Esophagus muscularis mucosa (tissue), 3 donors: ENCODE measurements around the gene HOXD8.

Source experiments
- CTCF ChIP-seq, 3 experiments: fragments of 200-600 bp in 2 of 3; fragments of 450-650 bp in 1 of 3; sonication (generic) in 2 of 3; IDR thresholded peaks; one replicate each; pipeline ENCODE4 v1.5.1; 2017 to 2019; ENCODE audit warnings: antibody characterized with exemption in 3 of 3, mild to moderate bottlenecking in 2 of 3, moderate library complexity in 1 of 3
- POLR2A ChIP-seq: fragments of 450-650 bp; IDR thresholded peaks from one replicate; pipeline ENCODE4 v1.6.1; 2017; ENCODE audit warnings: antibody characterized with exemption, moderate library complexity, mild to moderate bottlenecking, low read depth
- POLR2AphosphoS5 ChIP-seq, 2 donors: sonication (generic); formaldehyde crosslinking; IDR thresholded peaks; one replicate each; pipeline ENCODE4 v1.6.1; 2017; ENCODE audit warnings: antibody characterized with exemption in 2 of 2

DNA sequence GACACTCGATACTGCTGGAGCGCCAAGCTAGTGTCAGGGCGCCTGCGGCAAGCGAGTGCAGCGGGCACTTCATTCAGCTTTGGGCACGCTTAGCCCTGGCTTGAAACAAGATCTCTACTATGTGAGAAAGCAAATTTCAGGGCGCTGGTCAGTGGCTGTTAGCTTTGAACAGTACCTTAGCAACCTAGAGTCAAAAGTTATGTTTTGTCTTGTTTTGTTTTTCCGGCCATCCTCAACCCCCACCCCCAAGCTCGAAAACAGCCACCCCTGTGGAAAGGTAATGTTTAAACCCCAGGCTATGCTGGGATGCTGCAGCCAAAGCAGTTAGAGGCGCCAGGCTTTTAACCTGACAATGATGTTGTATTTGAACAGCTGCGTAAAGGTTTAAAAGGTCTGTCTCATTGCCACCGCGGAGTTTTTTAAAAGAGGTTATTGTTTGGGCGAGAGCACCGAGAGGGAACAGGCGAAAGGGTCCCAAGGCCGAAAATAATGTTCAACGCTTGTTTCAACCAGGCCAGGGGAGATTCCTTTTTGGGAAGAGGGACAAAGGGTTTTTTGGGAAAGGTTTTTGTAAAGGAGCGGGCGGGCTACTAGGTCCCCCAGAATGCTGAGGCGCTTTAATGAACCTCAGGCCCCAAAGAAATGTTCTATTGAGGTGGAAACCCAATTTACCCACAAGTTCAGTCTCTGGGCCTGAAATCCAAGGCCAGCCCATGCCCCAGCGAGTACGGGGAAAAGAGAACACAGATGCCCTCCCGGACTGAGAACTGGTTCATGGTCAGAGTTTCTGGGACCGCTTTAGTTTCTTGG, 15.2 kb upstream of the HOXD8 start:
- no peak for TF ChIP-seq POLR2A
- no peak for TF ChIP-seq CTCF (IDR thresholded peaks at IDR 0.05)
- no peak for TF ChIP-seq POLR2AphosphoS5 (IDR thresholded peaks at IDR 0.05)
